HEK293 (cell line): ENCODE measurements around the gene INO80E.

ENCODE experiments used
- CTCF ChIA-PET: fragments of 350-600 bp; formaldehyde crosslinking; extraction: SDS; loops from one replicate; lab custom pipeline; 2021; ENCODE audit warnings: antibody characterized with exemption; lab: Yijun Ruan, JAX
- POLR2A ChIA-PET: fragments of 300-600 bp; formaldehyde crosslinking; extraction: SDS; loops from one replicate; lab custom pipeline; 2020; ENCODE audit warnings: antibody characterized with exemption, inconsistent platforms; lab: Yijun Ruan, JAX
- H3K27ac ChIP-seq: fragments of 200-500 bp; sonication (Bioruptor generic); 2 replicates; pipeline ENCODE4 v1.5.1; 2014; ENCODE audit warnings: low read depth, low read length, control low read depth, inconsistent platforms; ENCODE audit errors: extremely low read depth
- H3K36me3 ChIP-seq, 2 experiments: fragments of 200-500 bp in 1 of 2; sonication (Bioruptor generic) in 1 of 2; 1 replicate in 1 of 2; 2 replicates in 1 of 2; pipeline ENCODE4 v1.5.1; 2014 to 2017; ENCODE audit warnings: inconsistent platforms in 2 of 2, low read length in 2 of 2; ENCODE audit not compliant: control insufficient read depth in 2 of 2, insufficient read depth in 1 of 2
- H3K4me1 ChIP-seq: fragments of 200-500 bp; sonication (Bioruptor generic); 2 replicates; pipeline ENCODE4 v1.5.1; 2014; ENCODE audit warnings: mild to moderate bottlenecking, low read length, inconsistent platforms; ENCODE audit not compliant: control insufficient read depth, insufficient read depth
- H3K4me3 ChIP-seq: 2 replicates; pipeline ENCODE4 v1.5.1; 2011; ENCODE audit warnings: low read depth, mild to moderate bottlenecking, control low read depth, low read length, moderate library complexity
- H3K9me3 ChIP-seq: fragments of 200-500 bp; sonication (Bioruptor generic); 2 replicates; pipeline ENCODE4 v1.5.1; 2014; ENCODE audit warnings: low read depth, low read length, inconsistent platforms; ENCODE audit not compliant: control insufficient read depth, insufficient read depth
- BCL11A ChIP-seq: fragments of 450-650 bp; formaldehyde crosslinking; IDR thresholded peaks from 2 replicates; pipeline ENCODE4 v1.5.1; 2016; ENCODE audit warnings: low read depth, missing biosample characterization, missing genetic modification characterization
- BCL11B ChIP-seq: fragments of 450-650 bp; formaldehyde crosslinking; IDR thresholded peaks from 2 replicates; pipeline ENCODE4 v1.5.1; 2016; ENCODE audit warnings: low read depth, missing biosample characterization, missing genetic modification characterization
- GLIS1 ChIP-seq: fragments of 450-650 bp; formaldehyde crosslinking; IDR thresholded peaks from 2 replicates; pipeline ENCODE4 v1.5.1; 2016; ENCODE audit warnings: missing biosample characterization, missing genetic modification characterization
- GLIS2 ChIP-seq: fragments of 450-650 bp; formaldehyde crosslinking; IDR thresholded peaks from 2 replicates; pipeline ENCODE4 v1.5.1; 2016; ENCODE audit warnings: missing biosample characterization, missing genetic modification characterization
- KLF17 ChIP-seq: fragments of 450-650 bp; formaldehyde crosslinking; IDR thresholded peaks from 2 replicates; pipeline ENCODE4 v1.5.1; 2016; ENCODE audit warnings: missing biosample characterization, missing genetic modification characterization
- KLF8 ChIP-seq: fragments of 450-650 bp; formaldehyde crosslinking; IDR thresholded peaks from 2 replicates; pipeline ENCODE4 v1.5.1; 2016; ENCODE audit warnings: missing biosample characterization, missing genetic modification characterization
- SP2 ChIP-seq: fragments of 450-650 bp; formaldehyde crosslinking; IDR thresholded peaks from 2 replicates; pipeline ENCODE4 v1.5.1; 2016; ENCODE audit warnings: missing biosample characterization, missing genetic modification characterization
- ZBTB20 ChIP-seq: fragments of 450-650 bp; formaldehyde crosslinking; IDR thresholded peaks from 2 replicates; pipeline ENCODE4 v1.5.1; 2016; ENCODE audit warnings: missing biosample characterization, missing genetic modification characterization
- ZIC2 ChIP-seq: fragments of 450-650 bp; formaldehyde crosslinking; IDR thresholded peaks from 2 replicates; pipeline ENCODE4 v1.5.1; 2016; ENCODE audit warnings: missing biosample characterization, missing genetic modification characterization
- ZNF23 ChIP-seq: fragments of 450-650 bp; formaldehyde crosslinking; IDR thresholded peaks from 2 replicates; pipeline ENCODE4 v1.5.1; 2016; ENCODE audit warnings: missing biosample characterization, missing genetic modification characterization, borderline replicate concordance
- ZNF311 ChIP-seq: fragments of 450-650 bp; formaldehyde crosslinking; IDR thresholded peaks from 2 replicates; pipeline ENCODE4 v1.5.1; 2017; ENCODE audit warnings: missing biosample characterization, missing genetic modification characterization, borderline replicate concordance
- ZNF341 ChIP-seq: fragments of 450-650 bp; formaldehyde crosslinking; IDR thresholded peaks from 2 replicates; pipeline ENCODE4; 2016; ENCODE audit warnings: low read depth, missing biosample characterization, missing genetic modification characterization
- ZNF366 ChIP-seq: fragments of 450-650 bp; formaldehyde crosslinking; conservative IDR thresholded peaks from 2 replicates; pipeline ENCODE4 v1.5.1; 2016; ENCODE audit warnings: missing biosample characterization, missing genetic modification characterization
- ZNF600 ChIP-seq: fragments of 450-650 bp; formaldehyde crosslinking; IDR thresholded peaks from 2 replicates; pipeline ENCODE4 v1.5.1; 2016; ENCODE audit warnings: missing biosample characterization, missing genetic modification characterization
- ZNF621 ChIP-seq: fragments of 450-650 bp; formaldehyde crosslinking; IDR thresholded peaks from 2 replicates; pipeline ENCODE4 v1.5.1; 2017; ENCODE audit warnings: missing biosample characterization, missing genetic modification characterization
- ZNF692 ChIP-seq: fragments of 450-650 bp; formaldehyde crosslinking; IDR thresholded peaks from 2 replicates; pipeline ENCODE4 v1.5.1; 2016; ENCODE audit warnings: missing biosample characterization, missing genetic modification characterization
- TF ChIP-seq, protein P1 (sequence below): fragments of 450-650 bp; formaldehyde crosslinking; IDR thresholded peaks from 2 replicates; pipeline ENCODE4 v1.5.1; 2017; ENCODE audit warnings: missing biosample characterization, missing genetic modification characterization
- TF ChIP-seq, protein P2 (sequence below): fragments of 450-650 bp; formaldehyde crosslinking; IDR thresholded peaks from 2 replicates; pipeline ENCODE4 v1.5.1; 2016; ENCODE audit warnings: missing biosample characterization, missing genetic modification characterization
- TF ChIP-seq, protein P3 (sequence below): fragments of 450-650 bp; formaldehyde crosslinking; IDR thresholded peaks from 2 replicates; pipeline ENCODE4 v1.5.1; 2016; ENCODE audit warnings: missing biosample characterization, missing genetic modification characterization

INO80E gene

GRCh38 chr16:30003670-30004423 is 7.8 kb downstream of the INO80E start:
- Histone ChIP-seq H3K36me3 (peaks cover 0 to 74% of the 10 kb centered on the region in 2 experiments; a peak in 2 of 3 replicates), H3K4me1 (no peaks in the 10 kb centered on the region), H3K9me3 (no peaks in the 10 kb centered on the region), H3K27ac (0 out of 2 replicates have a peak overlapping the region, but pooled peaks have one; percentile 11), H3K4me3 (no peak overlapping the region)
- TF ChIP-seq BCL11B (tag by site-specific recombination) (no peak), GLIS2 (peak; percentile 48), BCL11A (no peak), ZIC2 (peak; percentile 90)
- CTCF ChIA-PET, result interaction anchor here (0.7 to 1.0 kb wide), 3 partner anchors 51 to 305 kb away, joined by 3 to 4 read pairs (median 3); no protein-coding TSS in a partner anchor
- POLR2A ChIA-PET, result interaction anchor here (0.9 to 2.0 kb wide), 3 partner anchors 7 to 30 kb away, joined by 3 to 9 read pairs (median 5); partner anchors contain the start of gene TAOK2

GRCh38 chr16:30004424-30004776 is 8.4 kb downstream of the INO80E start:
- no peaks in the 10 kb centered on the region for H3K4me1 ChIP-seq
- H3K4me3 ChIP-seq, result no peak overlapping the region
- H3K27ac ChIP-seq, result peak overlapping the region; percentile 11; the same call in 1 of the 2 replicates
- peaks cover 0 to 69% of the 10 kb centered on the region in 2 experiments; a peak in 2 of 3 replicates for H3K36me3 ChIP-seq
- H3K9me3 ChIP-seq, result no peaks in the 10 kb centered on the region
- peak; percentile 21; the same call in 1 of the 2 replicates for TF ChIP-seq SP2
- TF ChIP-seq ZNF600 (tag by site-specific recombination), result peak; percentile 60
- no peak for TF ChIP-seq ZNF621 (tag by site-specific recombination)
- POLR2A ChIA-PET, result interaction anchor here (0.7 to 2.0 kb wide), 3 partner anchors 8 to 720 kb away, joined by 3 to 9 read pairs (median 4); partner anchors contain the start of gene TAOK2
- CTCF ChIA-PET, result interaction anchor here (0.7 to 1.0 kb wide), 4 partner anchors 51 to 306 kb away, joined by 3 to 4 read pairs (median 3); no protein-coding TSS in a partner anchor

DNA sequence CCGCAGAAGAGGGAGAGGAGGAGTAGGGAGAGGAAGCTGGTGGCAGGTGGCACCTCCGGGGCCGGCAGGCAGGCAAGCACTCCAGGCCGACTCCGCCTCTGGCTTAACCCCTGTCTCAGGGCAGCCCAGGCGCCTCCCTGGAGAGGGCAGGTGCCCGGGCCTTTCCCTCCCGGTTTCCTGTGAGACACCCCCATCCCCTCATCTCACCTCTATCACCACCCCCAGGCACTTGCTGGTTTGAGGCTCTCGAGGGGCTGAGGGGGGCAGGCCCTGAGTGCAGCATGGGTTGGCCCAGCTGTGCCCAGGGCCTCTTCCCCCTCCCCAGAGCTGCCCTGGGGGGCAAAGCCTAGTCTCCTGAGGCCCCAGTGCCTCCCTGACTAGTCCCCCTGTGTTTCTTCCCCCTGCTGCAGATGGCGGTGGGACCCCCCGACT is 8.8 kb downstream of the INO80E start:
- ChIA-PET POLR2A (interaction anchor here (0.7 to 2.0 kb wide), 4 partner anchors 8 to 720 kb away, joined by 3 to 9 read pairs (median 6); partner anchors contain the start of gene TAOK2), CTCF (interaction anchor here (0.6 to 1.0 kb wide), 3 partner anchors 38 to 156 kb away, joined by 3 to 4 read pairs (median 3); no protein-coding TSS in a partner anchor)
- peaks cover 0 to 65% of the 10 kb centered on the region in 2 experiments; a peak in 2 of 3 replicates for H3K36me3 ChIP-seq
- H3K9me3 ChIP-seq, result no peaks in the 10 kb centered on the region
- no peaks in the 10 kb centered on the region for H3K4me1 ChIP-seq
- TF ChIP-seq ZNF692 (tag by site-specific recombination) (no peak), ZBTB20 (tag by site-specific recombination) (peak; percentile 56; the same call in 1 of the 2 replicates), KLF17 (no peak), SP2 (peak; percentile 17; the same call in 1 of the 2 replicates), GLIS2 (peak; percentile 73), ZNF366 (tag by site-specific recombination) (0 out of 2 replicates have a peak, but pooled peaks have one; percentile 13), ZNF341 (peak; percentile 75), ZNF23 (no peak), ZNF311 (tag by site-specific recombination) (no peak), KLF8 (tag by site-specific recombination) (peak; percentile 18; the same call in 1 of the 2 replicates), GLIS1 (tag by site-specific recombination) (peak; percentile 87)
- TF ChIP-seq, protein P1, sequence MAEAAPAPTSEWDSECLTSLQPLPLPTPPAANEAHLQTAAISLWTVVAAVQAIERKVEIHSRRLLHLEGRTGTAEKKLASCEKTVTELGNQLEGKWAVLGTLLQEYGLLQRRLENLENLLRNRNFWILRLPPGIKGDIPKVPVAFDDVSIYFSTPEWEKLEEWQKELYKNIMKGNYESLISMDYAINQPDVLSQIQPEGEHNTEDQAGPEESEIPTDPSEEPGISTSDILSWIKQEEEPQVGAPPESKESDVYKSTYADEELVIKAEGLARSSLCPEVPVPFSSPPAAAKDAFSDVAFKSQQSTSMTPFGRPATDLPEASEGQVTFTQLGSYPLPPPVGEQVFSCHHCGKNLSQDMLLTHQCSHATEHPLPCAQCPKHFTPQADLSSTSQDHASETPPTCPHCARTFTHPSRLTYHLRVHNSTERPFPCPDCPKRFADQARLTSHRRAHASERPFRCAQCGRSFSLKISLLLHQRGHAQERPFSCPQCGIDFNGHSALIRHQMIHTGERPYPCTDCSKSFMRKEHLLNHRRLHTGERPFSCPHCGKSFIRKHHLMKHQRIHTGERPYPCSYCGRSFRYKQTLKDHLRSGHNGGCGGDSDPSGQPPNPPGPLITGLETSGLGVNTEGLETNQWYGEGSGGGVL (tag by site-specific recombination), result peak; percentile 18; the same call in 1 of the 2 replicates
- TF ChIP-seq, protein P2, sequence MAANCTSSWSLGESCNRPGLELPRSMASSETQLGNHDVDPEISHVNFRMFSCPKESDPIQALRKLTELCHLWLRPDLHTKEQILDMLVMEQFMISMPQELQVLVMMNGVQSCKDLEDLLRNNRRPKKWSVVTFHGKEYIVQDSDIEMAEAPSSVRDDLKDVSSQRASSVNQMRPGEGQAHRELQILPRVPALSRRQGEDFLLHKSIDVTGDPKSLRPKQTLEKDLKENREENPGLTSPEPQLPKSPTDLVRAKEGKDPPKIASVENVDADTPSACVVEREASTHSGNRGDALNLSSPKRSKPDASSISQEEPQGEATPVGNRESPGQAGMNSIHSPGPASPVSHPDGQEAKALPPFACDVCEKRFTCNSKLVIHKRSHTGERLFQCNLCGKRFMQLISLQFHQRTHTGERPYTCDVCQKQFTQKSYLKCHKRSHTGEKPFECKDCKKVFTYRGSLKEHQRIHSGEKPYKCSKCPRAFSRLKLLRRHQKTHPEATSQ (tag by site-specific recombination), result no peak
- TF ChIP-seq, protein P3, sequence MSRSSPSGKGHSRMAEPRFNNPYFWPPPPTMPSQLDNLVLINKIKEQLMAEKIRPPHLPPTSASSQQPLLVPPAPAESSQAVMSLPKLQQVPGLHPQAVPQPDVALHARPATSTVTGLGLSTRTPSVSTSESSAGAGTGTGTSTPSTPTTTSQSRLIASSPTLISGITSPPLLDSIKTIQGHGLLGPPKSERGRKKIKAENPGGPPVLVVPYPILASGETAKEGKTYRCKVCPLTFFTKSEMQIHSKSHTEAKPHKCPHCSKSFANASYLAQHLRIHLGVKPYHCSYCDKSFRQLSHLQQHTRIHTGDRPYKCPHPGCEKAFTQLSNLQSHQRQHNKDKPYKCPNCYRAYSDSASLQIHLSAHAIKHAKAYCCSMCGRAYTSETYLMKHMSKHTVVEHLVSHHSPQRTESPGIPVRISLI (tag by site-specific recombination), result no peak
- no peak overlapping the region for H3K4me3 ChIP-seq
- H3K27ac ChIP-seq, result peak overlapping the region; percentile 11; the same call in 1 of the 2 replicates
